GM12892 (cell line): Measurements from ENCODE around the gene TBX2.

Experiments
- DNase-seq: peaks from one replicate; pipeline ENCODE4 v3.0.0; 2011; ENCODE audit not compliant: insufficient read length
- FAIRE-seq: peaks from 2 replicates; lab custom pipeline; 2011; peaks lifted over from hg19 to GRCh38; lab: Jason Lieb, UNC
- POLR2AphosphoS5 ChIP-seq: IDR thresholded peaks from 2 replicates; pipeline ENCODE4 v1.6.1; 2011; ENCODE audit warnings: low read depth, low read length, control low read depth

Gene TBX2

GRCh38 chr17:61458421-61459141 is 58.9 kb downstream of the TBX2 start:
- FAIRE-seq (no peak), DNase-seq (no peak)
- TF ChIP-seq POLR2AphosphoS5: no peak
